B cell (primary cell): ENCODE data around the gene IFT88. TPM values are rescaled to one million over a fixed set of nuclear protein-coding genes. Genes with fewer than 3 reads are reported as not detected.

Experiments
- ATAC-seq: fragments of 200-7000 bp; cut with Tn5 transposase; one replicate; pipeline ENCODE4 v1.10.0; 2021; ENCODE audit warnings: low read depth, mild to moderate bottlenecking, moderate number of reproducible peaks, moderate library complexity
- CTCF ChIA-PET: fragments of 350-600 bp; sonication (Branson Sonifier 250); formaldehyde crosslinking; loops from one replicate; lab custom pipeline; 2021; ENCODE audit warnings: antibody characterized with exemption, inconsistent platforms; lab: Charles Lee
- POLR2A ChIA-PET: fragments of 350-600 bp; sonication (Branson Sonifier 250); formaldehyde crosslinking; loops from one replicate; lab custom pipeline; 2021; ENCODE audit warnings: antibody characterized with exemption; lab: Charles Lee
- DNase-seq: peaks from one replicate; pipeline ENCODE4 v3.0.0; 2013
- H2AFZ ChIP-seq: 2 replicates; pipeline ENCODE4 v1.6.1; 2012; ENCODE audit warnings: mild to moderate bottlenecking, low read depth, low read length; ENCODE audit not compliant: insufficient read depth, poor library complexity, severe bottlenecking
- H3K27ac ChIP-seq, 2 donors: 1 replicate in 1 of 2; 2 replicates in 1 of 2; pipeline ENCODE4 v1.5.1; 2012 to 2013; ENCODE audit warnings: low read length in 2 of 2, mild to moderate bottlenecking in 2 of 2, moderate library complexity in 1 of 2
- H3K27me3 ChIP-seq, 4 experiments: fragments of 200-600 bp in 1 of 4; sonication (generic) in 1 of 4; replicated peaks in 1 of 4; 1 replicate in 2 of 4; 2 replicates in 2 of 4; pipeline versions ENCODE4 v1.6.1 to v1.7.0; 2013 to 2016; ENCODE audit warnings: low read length in 3 of 4, mild to moderate bottlenecking in 2 of 4, mixed read lengths in 1 of 4, moderate library complexity in 1 of 4; ENCODE audit not compliant: insufficient read depth in 4 of 4, control insufficient read depth in 3 of 4; ENCODE audit errors: control extremely low read depth in 1 of 4
- H3K36me3 ChIP-seq, 2 experiments: replicated peaks in 1 of 2; 1 replicate in 1 of 2; 2 replicates in 1 of 2; pipeline versions ENCODE4 v1.6.1 to v1.7.1; 2013; ENCODE audit warnings: low read length in 1 of 2; ENCODE audit not compliant: insufficient read depth in 2 of 2, control insufficient read depth in 1 of 2; ENCODE audit errors: control extremely low read depth in 1 of 2, extremely low read depth in 1 of 2
- H3K4me1 ChIP-seq, 2 donors: fragments of 200-600 bp in 1 of 2; sonication (generic) in 1 of 2; 1 replicate in 1 of 2; 2 replicates in 1 of 2; pipeline versions ENCODE4 v1.5.1 to v1.6.1; 2013 to 2017; ENCODE audit warnings: low read length in 2 of 2; ENCODE audit not compliant: control insufficient read depth in 2 of 2, insufficient read depth in 2 of 2
- H3K4me2 ChIP-seq: replicated peaks from 2 replicates; pipeline ENCODE3; 2012; ENCODE audit warnings: mild to moderate bottlenecking, low read depth, low read length; ENCODE audit not compliant: poor library complexity, severe bottlenecking
- H3K4me3 ChIP-seq, 5 experiments: fragments of 200-600 bp in 1 of 5; sonication (generic) in 1 of 5; 1 replicate in 3 of 5; 2 replicates in 2 of 5; pipeline versions ENCODE4 v1.5.1 to v1.7.0; 2011 to 2016; ENCODE audit warnings: low read length in 4 of 5, mild to moderate bottlenecking in 4 of 5, low read depth in 2 of 5, control low read depth in 1 of 5, moderate library complexity in 1 of 5; ENCODE audit not compliant: insufficient read depth in 1 of 5; ENCODE audit errors: control extremely low read depth in 1 of 5, extremely low read depth in 1 of 5
- H3K79me2 ChIP-seq: fragments of 200-600 bp; sonication (generic); one replicate; pipeline ENCODE4 v1.6.0; 2016; ENCODE audit warnings: low read length; ENCODE audit not compliant: control insufficient read depth, insufficient read depth
- H3K9ac ChIP-seq: fragments of 200-600 bp; sonication (generic); 2 replicates; pipeline ENCODE4 v1.6.1; 2017; ENCODE audit warnings: mild to moderate bottlenecking, low read length, moderate library complexity
- H3K9me3 ChIP-seq, 3 donors: one replicate each; pipeline versions ENCODE4 v1.6.1 to v1.7.1; 2013; ENCODE audit warnings: low read length in 2 of 3; ENCODE audit not compliant: control insufficient read depth in 2 of 3, insufficient read depth in 1 of 3; ENCODE audit errors: control extremely low read depth in 1 of 3
- H4K20me1 ChIP-seq: 2 replicates; pipeline ENCODE4 v1.6.0; 2012; ENCODE audit warnings: mild to moderate bottlenecking, low read length; ENCODE audit not compliant: insufficient read depth, control insufficient read depth, poor library complexity, severe bottlenecking
- H3K27ac Mint-ChIP-seq: one replicate; pipeline ENCODE4 v1.8.0; 2021; ENCODE audit warnings: mixed read lengths
- H3K27me3 Mint-ChIP-seq: one replicate; pipeline ENCODE4 v1.8.0; 2021; ENCODE audit warnings: mixed read lengths
- H3K4me1 Mint-ChIP-seq: one replicate; pipeline ENCODE4 v1.8.0; 2021; ENCODE audit warnings: mixed read lengths
- H3K4me3 Mint-ChIP-seq: one replicate; pipeline ENCODE4 v1.8.0; 2021; ENCODE audit warnings: mixed read lengths
- H3K9me3 Mint-ChIP-seq: one replicate; pipeline ENCODE4 v1.8.0; 2022; ENCODE audit warnings: mixed read lengths; ENCODE audit not compliant: insufficient read depth
- CTCF ChIP-seq: fragments of 200-600 bp; IDR thresholded peaks from one replicate; pipeline ENCODE4 v1.8.0; 2022; ENCODE audit warnings: antibody characterized with exemption, mild to moderate bottlenecking
- EZH2 ChIP-seq: IDR thresholded peaks from 2 replicates; pipeline ENCODE4 v1.6.1; 2012; ENCODE audit warnings: borderline replicate concordance, low read depth, mild to moderate bottlenecking, moderate library complexity, low read length; ENCODE audit not compliant: insufficient read depth, poor library complexity, severe bottlenecking
- WGBS: methylation state at CpG from one replicate; pipeline ENCODE4 v1.1.5; 2013; ENCODE audit warnings: missing lambda C conversion rate; ENCODE audit not compliant: insufficient coverage; 5-methylcytosine and 5-hydroxymethylcytosine counted together
- intact Hi-C: fragments of 100-400 bp; cut with micrococcal nuclease; formaldehyde crosslinking; loops from one replicate; pipeline ENCODE4 v1.10.0; 2022
- polyA plus RNA-seq: library from polyadenylated mRNA; depleted of rRNA; stranded (reverse); fragments of >200 nt; gene quantifications from 2 replicates; pipeline ENCODE4 v1.2.3, GENCODE V29; 2012
- total RNA-seq, 2 donors: library from RNA; stranded (reverse); fragments of 120-200 nt in 1 of 2; gene quantifications; 1 replicate in 1 of 2; 2 replicates in 1 of 2; pipeline versions ENCODE4 v1.2.3 to v1.2.4, GENCODE V29; 2013 to 2022

Gene IFT88
- total and polyA plus RNA-seq, 2 donors (not counting 1 experiment from before 2014, with no cell fraction given): 8.0 to 23.3 TPM

- intact Hi-C loops: no loop called here
Observed at GRCh38 chr13:20636079-20636478, 69.1 kb downstream of the IFT88 start.

GRCh38 chr13:20637811-20638210 is 70.9 kb downstream of the IFT88 start:
- no peaks in the 10 kb centered on the region for H3K4me1 ChIP-seq
- H4K20me1 ChIP-seq: no peaks in the 10 kb centered on the region
- H3K9ac ChIP-seq: no peak overlapping the region
- no peaks in the 10 kb centered on the region for H3K4me1 Mint-ChIP-seq
- no peak for TF ChIP-seq EZH2
- TF ChIP-seq CTCF: no peak
- WGBS: 96% methylated on average over 4 of the region's 5 CpGs
- no peak for ATAC-seq
- no peak for DNase-seq
- no peaks in the 10 kb centered on the region for H3K27me3 ChIP-seq
- peaks cover 0 to 4% of the 10 kb centered on the region in 2 experiments for H3K36me3 ChIP-seq
- H3K79me2 ChIP-seq: no peaks in the 10 kb centered on the region
- H3K4me3 Mint-ChIP-seq: no peak overlapping the region
- no peak overlapping the region for H3K4me2 ChIP-seq
- H2AFZ ChIP-seq: no peak overlapping the region
- no peak overlapping the region for H3K4me3 ChIP-seq
- no peaks in the 10 kb centered on the region for H3K9me3 Mint-ChIP-seq
- ChIA-PET POLR2A (no interaction called here), CTCF (interaction anchor here (0.6 kb wide), 1 partner anchor 284 kb away, joined by 3 read pairs; no protein-coding TSS in a partner anchor)
- no peak overlapping the region for H3K27ac ChIP-seq
- no peak overlapping the region for H3K27ac Mint-ChIP-seq
- intact Hi-C loops: no loop called here
- peaks cover 0 to 3% (median 0%) of the 10 kb centered on the region in 3 donors for H3K9me3 ChIP-seq
- H3K27me3 Mint-ChIP-seq: no peaks in the 10 kb centered on the region

More at GRCh38 chr13:20636079-20636478, 69.1 kb downstream of the IFT88 start:
- H3K4me3 Mint-ChIP-seq: no peak overlapping the region
- Histone ChIP-seq H3K4me2 (no peak overlapping the region), H3K27ac (no peak overlapping the region), H4K20me1 (no peaks in the 10 kb centered on the region), H2AFZ (no peak overlapping the region), H3K9me3 (peaks cover 0 to 3% (median 0%) of the 10 kb centered on the region in 3 donors), H3K36me3 (peaks cover 2 to 4% of the 10 kb centered on the region in 2 experiments), H3K4me1 (no peaks in the 10 kb centered on the region), H3K79me2 (no peaks in the 10 kb centered on the region), H3K27me3 (no peaks in the 10 kb centered on the region), H3K9ac (no peak overlapping the region), H3K4me3 (no peak overlapping the region)
- POLR2A ChIA-PET: no interaction called here
- TF ChIP-seq CTCF: no peak
- no peak for TF ChIP-seq EZH2
- H3K27ac Mint-ChIP-seq: no peak overlapping the region
- CTCF ChIA-PET: no interaction called here
- no peaks in the 10 kb centered on the region for H3K27me3 Mint-ChIP-seq
- DNase-seq (no peak), ATAC-seq (no peak)
- no peaks in the 10 kb centered on the region for H3K4me1 Mint-ChIP-seq
- H3K9me3 Mint-ChIP-seq: no peaks in the 10 kb centered on the region
- no CpG with 5 or more reads among the region's 1 CpG for WGBS
